Muscle of arm (tissue), 12 donors: ENCODE data around the gene SPAG17. TPM values are rescaled to one million over a fixed set of nuclear protein-coding genes. Genes with fewer than 3 reads are reported as not detected.
A peak's percentile ranks its signal among the peaks of the same experiment; 100 is the strongest.

Experiments
- DNase-seq: peaks from one replicate; pipeline ENCODE4 v3.0.0-alpha.2; 2013
- polyA plus RNA-seq, 12 donors: library from polyadenylated mRNA; unstranded; fragments of 120-200 nt; gene quantifications; one replicate each; pipeline ENCODE4 v1.2.1, GENCODE V29; 2013; ENCODE audit not compliant: insufficient read length in 12 of 12

Gene SPAG17
- polyA plus RNA-seq, 12 donors: 2.1 to 6.2 (median 3.3) TPM; not detected in 2

- DNase-seq: no peak
Observed at GRCh38 chr1:118169016-118169415, 16.0 kb downstream of the SPAG17 start.

- no peak for DNase-seq
Observed at GRCh38 chr1:118160806-118161205, 24.2 kb downstream of the SPAG17 start.

DNA sequence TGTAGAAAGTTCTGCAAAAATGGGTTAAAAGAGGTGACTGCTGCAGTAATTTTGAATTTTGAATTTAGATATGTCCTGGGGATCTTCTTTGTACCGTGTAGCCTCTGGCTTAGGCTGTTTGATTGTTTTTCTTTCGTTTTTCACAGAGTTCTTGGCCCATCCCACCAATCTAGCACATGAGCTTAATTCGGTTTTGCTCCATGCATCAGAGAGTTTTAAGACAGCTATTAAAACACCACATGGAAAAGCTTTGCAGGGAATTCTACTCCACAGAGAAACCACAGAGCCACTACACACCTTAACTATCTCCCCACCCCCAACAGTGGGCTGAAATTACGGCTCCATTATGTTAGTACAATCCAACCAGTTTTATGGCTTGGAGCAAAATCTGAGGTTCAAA is 25.5 kb downstream of the SPAG17 start:
- no peak for DNase-seq

DNA sequence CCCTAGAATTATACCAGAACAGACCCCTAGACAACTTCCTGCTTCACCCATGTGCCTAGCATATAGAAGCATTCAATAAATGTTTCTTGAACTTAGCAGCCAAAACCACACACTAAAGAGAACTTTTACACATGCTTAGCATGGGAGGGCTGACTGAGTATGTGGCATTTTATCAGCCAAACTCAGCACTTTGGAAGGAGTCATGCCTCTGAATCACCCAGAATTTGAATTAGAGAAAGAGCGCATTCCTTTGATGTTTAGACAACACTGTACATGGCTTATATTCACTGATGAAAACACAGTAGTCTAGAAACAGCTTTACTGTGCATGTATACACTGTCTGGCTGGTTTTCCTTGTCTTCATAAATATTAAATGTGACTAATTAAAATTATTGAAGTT is 26.1 kb downstream of the SPAG17 start:
- no peak for DNase-seq

DNA sequence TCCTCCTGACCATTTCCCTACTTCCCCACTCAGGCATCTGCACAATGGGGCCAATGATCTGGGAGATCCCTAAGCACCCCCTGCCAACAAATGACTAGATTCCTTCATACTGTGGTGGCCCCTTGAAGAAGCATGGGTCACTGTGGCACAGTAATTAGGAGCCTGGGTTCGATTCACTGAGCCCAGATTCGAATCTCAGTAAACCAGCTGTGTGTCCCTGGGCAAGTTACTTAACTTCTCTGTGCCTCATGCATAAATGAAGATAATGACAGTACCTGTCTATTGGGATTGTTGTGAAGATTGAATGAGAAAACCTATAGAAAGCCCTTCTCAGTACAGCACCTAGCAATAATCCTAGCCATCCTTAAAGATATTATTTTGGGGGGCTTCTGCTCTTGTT is 27.5 kb downstream of the SPAG17 start:
- no peak for DNase-seq

GRCh38 chr1:118155106-118155505 is 29.9 kb downstream of the SPAG17 start:
- no peak for DNase-seq

DNA sequence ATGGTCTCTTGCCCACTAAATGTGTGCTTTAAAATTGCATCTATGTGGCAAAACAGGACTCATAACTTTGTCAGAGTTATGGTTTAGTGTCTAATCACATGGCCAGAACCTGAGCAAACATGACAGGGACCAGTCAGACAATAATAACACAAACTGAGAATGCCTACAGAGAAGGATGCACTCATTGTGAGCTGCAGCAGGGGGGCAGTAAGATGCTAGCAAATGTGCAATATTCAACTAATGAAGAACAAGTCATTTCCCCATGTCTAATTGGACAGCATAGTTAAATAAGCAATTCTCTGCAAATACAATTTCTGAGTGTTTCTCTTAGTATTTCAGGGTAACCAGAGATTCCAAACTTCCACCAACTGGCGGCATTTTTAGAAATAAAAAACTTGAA is 30.8 kb downstream of the SPAG17 start:
- no peak for DNase-seq

- peak; percentile 87 for DNase-seq
Observed at GRCh38 chr1:118151312-118151937, 33.6 kb downstream of the SPAG17 start.

- DNase-seq: no peak
Observed at GRCh38 chr1:118149799-118150198, 35.2 kb downstream of the SPAG17 start.

GRCh38 chr1:118148034-118148433 is 37.0 kb downstream of the SPAG17 start:
- DNase-seq: no peak

DNA sequence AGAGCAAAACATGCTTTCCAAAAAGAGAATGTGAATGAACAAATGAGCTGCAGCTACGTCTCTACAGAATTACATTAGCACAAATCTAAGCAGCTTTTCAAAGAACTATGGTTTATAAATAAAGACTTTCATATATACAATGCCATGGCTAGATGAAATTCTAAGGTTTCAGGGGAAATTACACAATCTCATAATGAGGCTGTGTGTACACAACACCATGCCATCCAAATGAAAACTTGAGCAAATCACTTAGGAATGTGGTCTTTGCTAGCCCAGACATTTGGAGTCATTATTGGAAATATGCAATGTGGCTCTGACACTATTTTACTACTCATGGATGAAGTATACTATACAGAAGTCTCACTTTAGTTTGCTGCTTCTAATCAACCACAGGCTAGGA is 37.5 kb downstream of the SPAG17 start:
- no peak for DNase-seq

DNA sequence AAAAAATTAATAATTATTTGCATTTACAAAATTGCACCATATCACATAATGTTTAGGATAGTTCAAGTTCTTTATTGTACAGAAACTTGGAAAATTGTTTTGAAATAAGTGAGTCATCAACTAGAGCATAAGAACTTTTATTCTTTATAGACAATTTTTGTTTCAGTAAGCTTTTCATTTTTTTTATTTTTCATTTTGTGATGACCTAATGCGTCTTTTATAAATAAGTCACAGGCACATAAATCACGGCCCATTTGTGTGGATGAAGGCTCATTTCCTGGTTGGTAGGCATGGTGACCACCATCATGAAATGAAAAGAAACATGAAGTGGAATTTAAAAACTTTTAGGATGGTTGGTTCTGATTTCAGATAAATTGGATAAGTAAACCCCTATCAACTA is 39.3 kb downstream of the SPAG17 start:
- no peak for DNase-seq

DNA sequence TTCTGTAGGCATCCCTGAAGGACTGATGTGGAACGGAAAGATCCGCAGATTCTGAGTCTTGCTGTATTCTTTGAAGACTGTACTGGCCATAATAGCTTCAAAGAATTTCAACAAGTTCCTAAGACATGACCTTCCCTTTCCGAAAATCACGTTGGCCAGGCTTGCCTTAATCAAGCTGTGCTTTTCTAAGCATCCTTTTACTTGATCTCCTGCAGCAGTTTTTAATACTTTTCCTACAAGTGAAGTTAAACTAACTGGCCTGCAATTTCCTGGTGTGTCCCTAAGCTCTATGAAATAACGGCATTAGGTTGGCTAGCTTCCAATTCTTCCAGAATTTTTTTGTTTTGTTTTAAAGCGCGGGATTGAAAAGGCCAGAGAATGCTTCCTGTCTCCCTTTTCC is 40.3 kb downstream of the SPAG17 start:
- DNase-seq: peak; percentile 81

GRCh38 chr1:118143831-118144230 is 41.2 kb downstream of the SPAG17 start:
- DNase-seq: no peak

GRCh38 chr1:118143121-118143520 is 41.9 kb downstream of the SPAG17 start:
- DNase-seq: no peak

DNA sequence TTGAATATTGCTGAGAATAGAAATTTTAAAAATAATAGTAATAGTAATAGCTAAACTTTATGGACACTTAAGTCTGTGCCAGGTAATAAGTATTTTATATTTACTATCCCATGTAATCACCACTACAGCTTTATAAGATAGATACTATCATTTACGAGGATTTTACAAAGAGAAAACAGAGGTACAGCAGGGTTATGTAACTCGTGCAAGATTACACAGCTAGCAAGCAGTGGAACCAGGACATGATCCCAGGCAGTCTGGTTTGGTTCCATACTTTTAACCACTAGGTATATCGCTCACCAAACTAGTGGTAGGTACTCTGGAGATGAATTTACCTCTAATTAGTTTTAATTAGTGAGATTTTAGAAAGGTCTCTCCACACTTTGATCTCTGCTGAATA is 42.5 kb downstream of the SPAG17 start:
- no peak for DNase-seq

GRCh38 chr1:118137900-118138299 is 47.1 kb downstream of the SPAG17 start:
- no peak for DNase-seq

DNA sequence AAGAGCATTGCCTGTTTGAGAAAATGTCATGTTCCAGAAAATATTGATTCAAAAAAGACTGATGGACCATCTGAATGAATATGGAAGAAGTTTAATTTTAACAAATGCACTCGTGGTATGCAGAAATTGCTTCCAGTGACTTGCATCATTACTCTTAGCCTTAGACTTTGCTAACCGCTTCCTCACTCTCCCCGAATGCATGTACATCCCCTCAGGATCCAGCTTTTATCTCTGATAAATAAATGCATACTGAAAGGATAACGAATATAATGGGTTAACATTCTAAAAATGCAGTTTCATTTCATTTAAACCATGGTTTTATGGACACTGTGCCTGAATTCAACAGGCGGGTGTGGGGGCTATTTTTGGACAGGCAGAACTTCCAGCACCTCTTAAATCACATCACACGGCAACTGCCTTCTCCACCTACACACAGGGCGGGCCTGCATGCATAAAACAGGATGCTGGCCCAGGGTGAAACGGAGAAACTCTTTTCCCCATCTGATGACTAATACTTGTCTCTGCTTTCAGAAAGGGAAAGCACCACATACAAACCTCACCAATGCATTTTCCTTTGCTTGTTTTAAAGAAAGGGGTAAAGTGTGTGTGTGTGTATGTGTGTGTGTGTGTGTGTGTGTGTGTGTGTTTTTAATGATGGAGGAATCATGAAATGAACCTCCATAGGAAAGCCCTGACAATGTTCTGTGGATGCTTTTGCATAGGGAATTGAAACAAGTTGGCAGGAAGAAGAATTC is 48.7 kb downstream of the SPAG17 start:
- DNase-seq: peak; percentile 76

DNA sequence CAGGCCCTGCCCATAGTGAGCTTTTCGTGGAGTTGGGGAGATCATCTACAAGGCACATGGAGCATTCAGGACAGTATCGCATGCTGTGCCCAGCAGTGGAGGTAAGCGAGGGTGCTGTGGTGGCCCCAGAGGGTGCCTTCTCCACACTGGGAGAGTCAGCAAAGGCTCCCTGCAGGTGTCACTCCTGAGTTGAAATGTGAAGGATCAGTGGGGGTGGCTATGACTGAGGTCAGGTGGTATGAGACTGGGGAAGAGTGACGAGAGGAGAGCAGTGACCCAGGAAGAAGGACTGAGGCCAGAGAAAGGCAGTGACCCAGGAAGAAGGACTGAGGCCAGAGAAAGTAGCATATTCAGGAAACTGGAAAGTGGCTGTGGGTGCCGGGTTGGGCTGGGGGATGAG is 53.0 kb downstream of the SPAG17 start:
- no peak for DNase-seq

GRCh38 chr1:118128761-118129160 is 56.3 kb downstream of the SPAG17 start:
- no peak for DNase-seq

- no peak for DNase-seq
Observed at GRCh38 chr1:118124064-118124463, 61.0 kb downstream of the SPAG17 start.

GRCh38 chr1:118123116-118123839 is 61.8 kb downstream of the SPAG17 start:
- DNase-seq: no peak
